GM21528 (cell line): ENCODE data around the gene STK33.

Source experiments
- ATAC-seq: cut with Tn5 transposase; IDR thresholded peaks from one replicate; pipeline ENCODE4 v1.9.1; 2021; ENCODE audit warnings: mild to moderate bottlenecking, moderate library complexity; ENCODE audit not compliant: unreplicated experiment, low FRiP score

Gene STK33

DNA sequence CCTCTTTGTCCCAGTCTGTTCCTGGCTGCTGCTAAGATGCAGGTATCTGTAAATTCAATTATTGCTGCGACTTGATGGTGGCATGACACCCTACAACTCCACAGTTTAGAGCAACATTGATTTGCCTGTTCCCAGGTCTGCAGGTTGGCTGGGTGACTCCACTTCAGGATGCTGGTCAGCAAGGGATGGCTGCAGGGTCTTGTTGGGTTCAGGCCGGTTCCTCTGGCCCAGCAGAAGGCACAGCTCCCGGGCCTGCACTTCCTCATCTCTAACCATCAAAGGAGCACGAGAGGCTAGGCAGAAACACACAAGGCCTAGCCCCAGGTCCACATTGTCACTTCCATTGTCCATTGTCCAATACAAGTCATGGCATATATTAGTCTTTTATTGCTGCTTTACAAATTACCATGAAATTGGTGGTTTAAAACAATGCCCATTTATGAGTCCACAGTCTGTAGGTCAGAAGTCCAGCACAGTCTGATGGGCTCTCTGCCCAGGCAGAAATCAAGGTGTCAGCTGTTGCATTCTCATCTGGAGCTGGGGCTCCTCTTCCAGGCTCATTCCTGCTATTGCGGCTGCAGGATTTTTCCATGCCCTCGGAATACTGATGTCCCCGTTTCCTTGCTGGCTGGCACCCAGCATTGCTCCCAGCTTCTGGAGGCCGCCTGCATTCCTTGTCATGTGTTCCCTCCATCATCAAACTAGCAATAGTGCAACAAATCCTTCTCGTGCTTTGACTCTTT, 233.8 kb downstream of the STK33 start:
- ATAC-seq: no peak

GRCh38 chr11:8359521-8359920, 234.5 kb downstream of the STK33 start:
- no peak for ATAC-seq

GRCh38 chr11:8357891-8358566, 236.0 kb downstream of the STK33 start:
- ATAC-seq: no peak

DNA sequence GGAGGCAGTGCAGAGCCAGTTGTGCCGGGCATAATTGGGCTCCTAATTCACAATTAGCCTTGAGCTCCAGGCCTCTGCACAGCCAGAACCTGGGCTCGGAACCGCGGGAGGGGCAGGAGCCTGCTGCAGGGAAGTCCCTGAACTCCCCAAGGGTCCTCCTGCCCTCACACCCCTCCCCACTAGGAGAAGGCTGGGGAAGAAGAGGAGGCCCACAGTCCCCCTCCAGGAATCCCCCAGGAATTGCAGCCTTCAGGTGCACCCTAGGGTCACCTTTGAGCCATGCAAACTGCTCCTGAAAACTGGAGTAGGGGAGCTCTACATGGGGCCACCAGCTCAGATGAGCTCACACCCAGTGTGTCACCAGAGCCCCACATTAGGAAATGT, 236.5 kb downstream of the STK33 start:
- ATAC-seq: no peak

DNA sequence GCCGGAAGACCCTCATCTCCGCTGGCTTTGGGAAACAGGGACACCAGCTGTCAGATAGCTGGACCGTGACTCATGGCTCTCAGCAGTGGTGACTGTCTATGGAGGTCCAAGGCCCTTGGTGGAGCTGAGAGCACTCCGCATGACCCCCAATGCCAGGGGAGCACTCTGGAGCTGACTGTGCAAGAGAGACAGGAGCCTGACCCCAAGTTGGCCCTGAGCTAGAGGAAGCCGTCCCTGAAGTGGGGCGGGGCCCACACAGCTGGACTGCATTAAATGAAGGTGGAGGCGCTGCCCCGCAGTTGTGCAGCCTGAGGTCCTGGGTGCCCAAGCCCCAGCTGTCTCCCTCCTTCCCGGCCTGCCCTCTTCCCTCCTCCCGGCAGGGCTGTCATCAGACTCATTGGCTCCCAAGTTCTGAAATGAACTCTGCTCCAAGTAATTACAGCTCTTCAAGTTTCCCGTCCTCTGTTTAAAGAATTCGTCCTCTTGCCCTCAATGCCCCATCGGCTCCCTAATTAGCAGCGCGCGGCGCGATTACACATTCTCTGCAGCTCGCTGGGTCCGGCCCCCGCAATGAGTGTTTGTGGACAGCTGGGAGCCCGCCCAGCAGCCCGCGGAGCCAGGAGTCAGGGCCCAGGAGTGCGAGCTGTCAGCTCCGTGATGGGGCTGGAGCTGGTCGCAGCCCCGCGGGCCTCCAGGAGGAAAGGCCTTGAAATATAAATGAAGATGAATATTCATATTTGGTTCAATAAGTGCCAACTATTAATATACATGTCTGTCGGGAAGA, 237.1 kb downstream of the STK33 start:
- ATAC-seq: no peak

GRCh38 chr11:8356216-8356615, 237.8 kb downstream of the STK33 start:
- no peak for ATAC-seq

DNA sequence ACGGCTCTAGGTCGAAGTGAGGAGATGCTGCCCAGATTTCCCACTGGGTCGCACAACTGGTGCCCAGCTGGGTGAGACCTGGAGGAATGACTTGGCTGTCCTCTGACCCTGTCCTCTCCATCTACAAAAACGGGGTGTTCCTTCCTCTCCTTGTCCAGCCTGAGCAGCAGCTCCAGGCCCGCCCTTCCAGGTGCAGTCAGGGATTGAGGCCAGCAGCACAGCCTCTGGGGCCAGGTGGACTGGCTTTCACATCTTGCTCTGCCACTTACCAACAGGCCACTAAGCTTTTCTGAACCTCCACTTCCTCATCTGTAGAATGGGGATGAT, 238.6 kb downstream of the STK33 start:
- no peak for ATAC-seq

- no peak for ATAC-seq
Observed at GRCh38 chr11:8354622-8355415, 239.2 kb downstream of the STK33 start.

- no peak for ATAC-seq
Observed at GRCh38 chr11:8352876-8353505, 241.0 kb downstream of the STK33 start.

GRCh38 chr11:8352103-8352875, 241.7 kb downstream of the STK33 start:
- no peak for ATAC-seq

GRCh38 chr11:8351223-8351622, 242.8 kb downstream of the STK33 start:
- no peak for ATAC-seq

DNA sequence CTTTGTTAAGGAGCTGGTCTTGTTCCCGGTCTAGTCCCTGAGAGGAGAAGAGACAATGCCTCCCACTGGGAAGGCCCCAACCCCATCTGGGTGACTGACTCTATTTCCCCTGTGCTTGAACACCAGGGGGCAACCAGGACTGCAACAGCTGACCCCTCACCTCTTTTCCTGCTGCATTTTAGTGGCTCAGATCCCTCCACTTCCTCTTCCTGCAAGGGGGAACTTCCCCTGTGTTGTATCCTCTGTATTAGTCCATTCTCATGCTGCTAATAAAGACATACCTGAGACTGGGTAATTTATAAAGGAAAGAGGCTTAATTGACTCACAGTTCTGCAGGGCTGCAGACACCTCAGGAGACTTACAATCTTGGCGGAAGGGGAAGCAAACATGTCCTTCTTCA, 246.1 kb downstream of the STK33 start:
- ATAC-seq: no peak

GRCh38 chr11:8346157-8346755, 247.8 kb downstream of the STK33 start:
- no peak for ATAC-seq

DNA sequence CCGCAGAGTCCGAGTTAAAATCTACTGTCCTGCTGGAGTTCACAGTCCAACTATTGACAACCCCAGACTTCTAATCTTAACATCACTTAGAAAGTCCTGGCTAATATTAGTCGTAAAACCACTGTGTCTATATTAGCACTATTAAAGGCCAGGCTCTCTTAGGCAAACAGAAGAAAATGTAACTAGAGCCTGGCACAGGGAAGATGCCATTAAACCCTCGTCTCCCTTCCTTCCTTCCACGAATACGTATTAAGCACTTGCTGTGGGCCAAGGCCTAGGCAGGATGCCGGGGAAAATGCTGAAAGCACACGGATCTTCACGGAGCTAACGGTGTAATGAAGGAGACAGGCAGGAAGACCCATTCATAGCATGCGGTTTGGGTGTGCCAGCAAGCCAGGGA, 248.8 kb downstream of the STK33 start:
- no peak for ATAC-seq

GRCh38 chr11:8344346-8344745, 249.7 kb downstream of the STK33 start:
- no peak for ATAC-seq

- ATAC-seq: peak; percentile 51
Observed at GRCh38 chr11:8342821-8343681, 251.0 kb downstream of the STK33 start.

GRCh38 chr11:8341996-8342395, 252.0 kb downstream of the STK33 start:
- ATAC-seq: no peak
